ENCODE measurements around the gene ARRDC4.

Gene ARRDC4

GRCh38 chr15:98000249-98001203 is 40.0 kb downstream of the ARRDC4 start:
- no peak for DNase-seq

DNA sequence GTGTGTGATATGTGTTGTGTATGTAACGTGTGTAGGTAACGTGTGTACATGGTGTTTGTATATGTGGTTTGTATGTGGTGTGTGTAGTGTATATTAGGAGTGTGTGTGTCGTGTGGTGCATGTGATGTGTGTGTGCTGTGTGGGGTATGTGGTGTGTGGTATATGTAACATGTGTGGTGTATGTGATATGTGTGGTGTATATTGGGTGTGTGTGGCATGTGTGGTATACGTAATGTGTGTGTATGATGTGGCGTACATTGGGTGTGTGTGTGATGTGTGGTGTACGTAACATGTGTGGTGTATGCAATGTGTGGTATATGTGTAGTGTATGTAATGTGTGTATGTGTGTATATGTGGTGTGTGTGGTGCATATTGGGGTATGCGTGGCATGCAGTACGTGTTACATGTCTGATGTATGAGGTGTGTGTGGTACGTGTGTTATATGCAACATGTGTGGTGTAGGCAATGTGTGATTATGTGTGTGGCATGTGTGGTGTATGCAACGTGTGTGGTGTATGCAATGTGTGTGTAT is 41.2 kb downstream of the ARRDC4 start:
- no peak for DNase-seq

DNA sequence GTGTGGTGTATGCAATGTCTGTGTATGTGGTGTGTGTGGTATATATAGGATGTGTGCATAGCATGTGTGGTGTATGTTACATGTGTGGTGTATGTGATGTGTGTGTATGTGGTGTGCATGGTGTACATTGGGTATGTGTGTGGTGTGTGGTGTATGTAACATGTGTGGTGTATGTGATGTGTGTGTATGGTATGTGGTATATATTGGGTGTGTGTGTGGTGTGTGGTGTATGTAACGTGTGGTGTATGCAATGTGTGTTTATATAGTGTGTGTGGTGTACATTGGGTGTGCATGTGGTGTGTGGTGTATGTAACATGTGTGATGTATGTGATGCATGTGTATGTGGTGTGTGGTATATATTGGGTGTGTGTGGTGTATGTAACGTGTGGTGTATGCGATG is 41.9 kb downstream of the ARRDC4 start:
- DNase-seq: no peak

GRCh38 chr15:98002866-98003265 is 42.4 kb downstream of the ARRDC4 start:
- DNase-seq: no peak

GRCh38 chr15:98003518-98003917 is 43.0 kb downstream of the ARRDC4 start:
- DNase-seq: no peak

- DNase-seq: no peak
Measured at GRCh38 chr15:98003996-98004395, 43.5 kb downstream of the ARRDC4 start.

- DNase-seq: no peak
Measured at GRCh38 chr15:98005659-98006058, 45.2 kb downstream of the ARRDC4 start.

- DNase-seq: no peak
Measured at GRCh38 chr15:98009169-98009568, 48.7 kb downstream of the ARRDC4 start.

GRCh38 chr15:98009971-98010370 is 49.5 kb downstream of the ARRDC4 start:
- DNase-seq: no peak

DNA sequence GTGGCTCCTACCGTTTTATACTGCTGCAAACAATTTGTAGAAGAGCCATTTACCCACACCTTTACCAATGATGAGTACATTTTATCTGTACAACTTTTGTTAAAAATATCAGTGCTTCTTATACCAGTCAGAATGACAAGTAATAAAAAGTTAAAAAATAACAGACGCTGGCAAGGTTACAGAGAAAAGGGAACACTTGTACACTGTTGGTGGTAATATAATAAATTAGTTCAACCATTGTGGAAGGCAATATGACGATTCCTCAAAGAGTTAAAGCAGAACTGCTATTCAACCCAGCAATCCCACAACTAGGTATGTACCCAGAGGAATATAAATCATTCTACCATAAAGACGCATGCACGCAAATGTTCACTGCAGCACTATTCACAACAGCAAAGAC is 51.9 kb downstream of the ARRDC4 start:
- no peak for DNase-seq

DNA sequence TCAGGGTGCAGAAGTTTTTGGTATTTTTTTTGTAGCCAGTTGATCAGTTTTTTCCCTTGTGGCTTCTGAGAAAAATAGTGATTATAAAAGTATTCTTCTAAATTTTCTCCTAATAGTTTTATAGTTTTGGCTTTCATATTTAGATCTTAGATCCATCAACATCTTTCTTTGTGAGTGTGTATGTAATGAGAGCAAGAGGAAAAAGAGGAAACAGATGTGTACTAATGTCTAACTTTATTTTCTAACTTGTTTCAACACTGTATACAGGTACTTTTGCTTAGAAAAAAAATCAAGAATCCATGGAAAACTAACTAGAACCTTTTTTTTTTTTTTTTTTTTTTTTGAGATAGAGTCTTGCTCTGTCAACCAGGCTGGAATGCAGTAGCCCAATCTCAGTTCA is 53.1 kb downstream of the ARRDC4 start:
- no peak for DNase-seq

- DNase-seq: no peak
Measured at GRCh38 chr15:98017150-98017964, 56.9 kb downstream of the ARRDC4 start.

GRCh38 chr15:98018761-98019351 is 58.4 kb downstream of the ARRDC4 start:
- DNase-seq: no peak
